ENCODE measurements around the gene TMEM164. TPM values are rescaled to one million over a fixed set of nuclear protein-coding genes. Genes with fewer than 3 reads are reported as not detected.

TMEM164 gene
- total RNA-seq, 1 donor from 2014 or later = 76.3 TPM

DNA sequence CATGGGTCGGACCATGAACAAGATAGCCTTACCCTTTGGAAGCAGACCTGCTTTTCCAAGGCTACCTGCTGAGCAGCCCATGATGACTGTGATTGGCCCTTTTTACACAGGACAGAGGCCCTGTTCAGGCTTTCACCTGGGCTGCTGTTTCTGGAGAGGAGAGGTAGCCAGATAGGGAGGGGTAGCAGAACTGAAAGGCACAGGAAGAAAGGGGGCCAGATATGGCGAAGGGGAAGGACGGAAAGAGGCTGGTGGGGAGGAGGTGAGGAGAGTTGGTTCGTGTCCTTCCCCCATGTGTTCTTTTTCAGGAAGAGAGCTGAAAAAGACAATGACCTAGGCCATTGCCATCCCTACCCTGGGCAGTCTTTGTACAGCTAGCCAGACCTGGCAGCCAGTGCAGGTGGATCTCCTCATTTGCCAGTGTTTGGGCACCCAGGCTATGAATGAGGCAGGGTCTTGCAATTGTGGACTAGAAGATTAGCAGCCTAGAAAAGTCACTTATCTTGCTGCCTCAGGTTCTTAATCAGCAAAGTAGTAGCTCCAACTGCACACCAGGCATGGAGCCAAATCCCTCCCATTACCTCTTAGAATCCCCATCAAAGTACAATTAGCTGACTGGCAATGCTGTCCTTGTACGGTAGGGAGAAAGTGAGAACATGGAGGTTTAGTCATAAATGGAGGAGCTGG, 175.4 kb downstream of the TMEM164 start:
- Mint-ChIP-seq H3K36me3 (peaks cover 28% of the 10 kb centered on the region), H3K4me3 (no peak overlapping the region), H3K9me3 (peaks cover 8% of the 10 kb centered on the region), H3K4me1 (ENCODE audit: unreplicated experiment) (peaks cover 23% of the 10 kb centered on the region), H3K27ac (no peak overlapping the region), H3K27me3 (no peaks in the 10 kb centered on the region)
- no peak for DNase-seq (ENCODE audit: extremely low spot score, unreplicated experiment)
- TF ChIP-seq CTCF (conservative IDR thresholded peaks at IDR 0.05) = no peak

- no peak for DNase-seq (ENCODE audit: extremely low spot score, unreplicated experiment)
- Mint-ChIP-seq H3K27ac (peak overlapping the region; percentile 91), H3K4me3 (peak overlapping the region; percentile 55), H3K9me3 (peaks cover 4% of the 10 kb centered on the region), H3K36me3 (peaks cover 28% of the 10 kb centered on the region), H3K27me3 (no peaks in the 10 kb centered on the region), H3K4me1 (ENCODE audit: unreplicated experiment) (peaks cover 23% of the 10 kb centered on the region)
- TF ChIP-seq CTCF (conservative IDR thresholded peaks at IDR 0.05) = no peak
These were observed 177.4 kb downstream of the TMEM164 start for GRCh38 chrX:110180176-110180927.

- Mint-ChIP-seq H3K36me3 (peaks cover 33% of the 10 kb centered on the region), H3K4me1 (ENCODE audit: unreplicated experiment) (peaks cover 23% of the 10 kb centered on the region), H3K27ac (peak overlapping the region; percentile 91), H3K27me3 (no peaks in the 10 kb centered on the region), H3K9me3 (peaks cover 9% of the 10 kb centered on the region), H3K4me3 (peak overlapping the region; percentile 55)
- TF ChIP-seq CTCF (conservative IDR thresholded peaks at IDR 0.05) = no peak
- DNase-seq (ENCODE audit: extremely low spot score, unreplicated experiment) = no peak
These were observed 178.0 kb downstream of the TMEM164 start for GRCh38 chrX:110180928-110181310.

DNA sequence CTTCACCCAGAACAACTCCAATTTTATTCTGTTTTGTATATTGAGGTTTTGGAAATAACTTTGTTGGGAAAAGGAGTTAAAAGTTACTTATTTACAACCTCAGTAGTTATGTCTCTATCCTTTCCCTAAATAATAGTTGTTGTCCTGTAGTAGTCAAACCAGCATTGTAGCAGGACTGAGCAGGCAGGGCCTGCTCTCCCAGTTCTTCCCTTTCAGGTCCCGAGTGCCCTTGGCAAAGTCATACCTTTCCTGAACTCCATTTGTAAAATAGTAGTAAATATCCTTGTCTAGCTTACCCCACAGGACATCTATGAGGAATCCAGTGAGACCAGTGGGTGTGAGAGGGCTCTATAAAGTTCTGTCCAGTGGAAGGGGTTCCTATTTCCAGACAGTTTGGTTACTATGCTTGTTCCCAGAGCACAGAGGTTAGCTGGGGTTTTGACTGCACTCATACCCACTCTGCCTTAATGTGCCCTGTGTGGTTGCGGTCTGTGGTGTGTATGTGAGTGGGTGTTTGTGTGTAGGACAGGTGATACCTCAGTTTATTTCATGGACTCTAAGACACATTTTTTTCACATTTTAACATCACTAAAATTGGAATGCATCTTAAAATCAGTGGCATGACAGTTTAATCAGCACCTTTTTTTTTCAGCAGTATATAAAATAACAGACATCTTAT, 178.7 kb downstream of the TMEM164 start:
- TF ChIP-seq CTCF (conservative IDR thresholded peaks at IDR 0.05) = no peak
- peaks cover 23% of the 10 kb centered on the region for H3K4me1 Mint-ChIP-seq (ENCODE audit: unreplicated experiment)

GRCh38 chrX:110182362-110182761, 179.4 kb downstream of the TMEM164 start:
- Mint-ChIP-seq H3K36me3 (peaks cover 33% of the 10 kb centered on the region), H3K9me3 (peaks cover 11% of the 10 kb centered on the region), H3K27me3 (no peaks in the 10 kb centered on the region), H3K4me1 (ENCODE audit: unreplicated experiment) (peaks cover 21% of the 10 kb centered on the region), H3K27ac (peak overlapping the region; percentile 91), H3K4me3 (peak overlapping the region; percentile 0)
- TF ChIP-seq CTCF (conservative IDR thresholded peaks at IDR 0.05) = no peak
- no peak for DNase-seq (ENCODE audit: extremely low spot score, unreplicated experiment)

More for the DNA sequence above, 178.7 kb downstream of the TMEM164 start:
- Mint-ChIP-seq H3K27ac (peak overlapping the region; percentile 91), H3K36me3 (peaks cover 33% of the 10 kb centered on the region), H3K4me3 (peak overlapping the region; percentile 12), H3K9me3 (peaks cover 8% of the 10 kb centered on the region), H3K27me3 (no peaks in the 10 kb centered on the region)
- DNase-seq (ENCODE audit: extremely low spot score, unreplicated experiment) = no peak

All from type B pancreatic cell (in vitro differentiated cells).